NCI-H2029 (cell line): Measurements from ENCODE around the gene RAI1.

Experiments
- DNase-seq: peaks from one replicate; lab custom pipeline; 2025; lab: John Stamatoyannopoulos, UW

Gene RAI1

DNA sequence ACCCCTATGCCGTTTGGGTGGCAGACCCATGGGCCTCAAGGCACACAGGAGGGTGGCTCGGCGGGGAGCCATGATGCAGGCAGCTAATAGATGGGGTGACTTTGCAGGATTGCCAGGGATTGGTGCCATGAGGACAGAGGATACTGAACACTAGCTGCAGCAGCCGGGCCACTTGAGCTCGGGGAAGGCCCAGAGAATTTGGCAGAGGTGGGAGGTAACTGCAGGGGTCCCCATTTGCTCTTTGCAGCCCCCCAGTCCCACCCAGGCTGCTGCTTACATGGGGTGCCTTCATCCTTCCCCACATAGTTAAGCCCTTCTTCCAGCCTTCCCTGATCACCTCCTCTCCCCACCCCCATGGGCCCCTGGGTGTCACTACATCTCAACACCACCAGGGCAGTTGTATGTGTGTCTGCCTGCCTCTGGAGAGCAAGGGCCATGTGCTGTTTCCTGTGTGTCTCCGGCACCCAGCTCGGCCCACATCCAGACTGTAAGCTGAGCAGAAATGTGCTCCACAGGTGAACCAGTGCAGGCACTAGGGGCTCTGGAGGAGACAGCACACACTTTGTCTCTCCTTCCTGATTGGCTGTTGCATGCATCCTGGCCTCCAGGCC, 103.5 kb downstream of the RAI1 start:
- no peak for DNase-seq

DNA sequence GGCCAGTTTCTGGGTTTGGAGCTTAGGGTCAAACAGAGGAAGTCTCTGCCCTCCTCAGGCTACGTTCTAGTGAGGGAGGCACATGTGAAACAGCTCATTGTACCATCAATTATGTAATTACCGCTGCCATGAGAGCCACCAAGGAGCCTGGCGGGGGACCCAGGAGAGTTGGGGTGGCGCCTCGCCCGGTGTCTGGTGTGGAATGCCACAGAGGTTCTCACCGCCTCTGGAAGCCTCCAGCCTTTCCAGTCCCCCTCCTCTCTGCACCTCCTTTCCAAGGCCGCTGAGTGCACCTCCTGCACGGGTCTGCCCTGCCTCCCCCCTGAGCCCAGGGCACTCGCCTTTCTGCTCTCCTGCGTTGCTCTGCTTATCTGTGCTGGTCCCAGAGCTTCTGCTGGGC, 104.1 kb downstream of the RAI1 start:
- no peak for DNase-seq

DNA sequence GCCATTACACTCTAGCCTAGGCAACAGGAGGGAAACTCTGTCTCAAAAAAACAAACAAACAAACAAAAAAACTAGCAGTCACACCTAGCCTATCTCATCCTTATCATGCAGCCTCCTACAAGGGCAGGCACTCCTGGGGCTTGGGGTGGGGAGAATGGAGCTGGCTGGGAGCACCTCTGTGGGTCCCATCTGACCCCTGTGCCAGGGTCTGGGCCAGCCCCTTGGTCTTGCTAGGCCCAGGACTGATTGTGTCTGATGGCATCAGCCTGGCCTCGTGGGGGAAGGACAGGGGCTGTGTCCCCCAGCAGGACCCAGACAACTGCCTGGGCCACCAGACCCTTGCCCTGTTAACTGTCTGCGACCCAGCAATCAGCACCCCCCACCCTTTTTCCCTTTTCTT, 105.7 kb downstream of the RAI1 start:
- no peak for DNase-seq

DNA sequence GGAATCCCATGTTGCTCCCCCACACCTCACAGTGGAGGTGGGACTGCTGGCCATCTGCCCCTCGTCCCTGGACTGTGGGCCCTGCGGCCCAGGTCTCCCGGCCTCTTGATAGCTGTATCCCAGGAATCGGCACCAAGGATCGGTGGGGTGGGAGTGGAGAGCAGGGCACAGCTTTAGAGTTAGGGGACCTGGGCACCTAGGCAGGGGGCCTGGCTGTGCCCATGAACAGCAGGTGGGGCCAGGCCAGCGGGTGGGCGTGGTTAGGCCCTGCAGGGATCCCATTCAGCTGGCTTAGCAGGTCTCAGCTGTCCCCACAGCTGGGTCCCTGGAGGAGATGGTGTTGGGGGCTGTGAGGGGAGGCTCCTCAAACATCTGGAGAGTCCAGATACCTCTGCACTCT, 106.3 kb downstream of the RAI1 start:
- DNase-seq: no peak

DNA sequence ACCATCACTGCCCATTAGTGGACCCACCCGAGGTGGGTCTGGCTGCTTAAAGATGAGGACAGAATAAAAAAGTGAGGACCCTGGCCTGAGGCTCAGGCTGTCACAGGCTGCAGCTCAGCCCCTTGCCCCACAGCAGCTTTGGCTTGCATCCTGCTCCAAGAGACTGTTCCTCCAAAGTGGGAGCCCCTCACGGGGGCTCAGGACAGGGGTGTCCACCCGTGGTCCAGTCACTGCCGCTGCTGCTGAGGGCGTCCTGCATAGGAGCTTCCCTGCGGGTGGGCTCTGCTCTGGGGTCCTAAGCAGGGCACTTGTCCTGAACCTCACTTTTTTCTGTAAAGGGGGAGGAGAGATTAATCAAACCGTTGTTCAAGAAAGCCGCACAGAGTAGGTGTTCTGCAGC, 107.7 kb downstream of the RAI1 start:
- DNase-seq: no peak

DNA sequence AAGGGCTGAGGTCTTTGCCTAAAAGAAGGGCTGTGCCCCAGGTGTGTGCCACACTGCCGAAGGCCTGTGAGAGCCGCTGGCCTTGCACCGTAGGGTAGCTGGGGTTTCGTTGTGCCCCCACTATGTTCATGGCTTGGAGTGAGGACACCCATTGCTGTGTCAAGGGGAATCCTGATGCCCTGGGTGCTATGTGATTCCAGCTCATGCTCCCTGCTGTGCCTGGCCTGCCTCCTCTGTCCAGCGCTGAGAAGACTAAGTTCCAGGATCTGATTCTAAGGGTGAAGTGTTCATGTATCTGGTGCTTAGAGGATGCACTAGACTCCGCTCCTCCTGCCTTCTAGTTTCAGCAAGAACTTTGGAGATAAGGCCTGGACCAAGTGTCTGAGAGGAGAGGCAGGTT, 108.2 kb downstream of the RAI1 start:
- DNase-seq: no peak

DNA sequence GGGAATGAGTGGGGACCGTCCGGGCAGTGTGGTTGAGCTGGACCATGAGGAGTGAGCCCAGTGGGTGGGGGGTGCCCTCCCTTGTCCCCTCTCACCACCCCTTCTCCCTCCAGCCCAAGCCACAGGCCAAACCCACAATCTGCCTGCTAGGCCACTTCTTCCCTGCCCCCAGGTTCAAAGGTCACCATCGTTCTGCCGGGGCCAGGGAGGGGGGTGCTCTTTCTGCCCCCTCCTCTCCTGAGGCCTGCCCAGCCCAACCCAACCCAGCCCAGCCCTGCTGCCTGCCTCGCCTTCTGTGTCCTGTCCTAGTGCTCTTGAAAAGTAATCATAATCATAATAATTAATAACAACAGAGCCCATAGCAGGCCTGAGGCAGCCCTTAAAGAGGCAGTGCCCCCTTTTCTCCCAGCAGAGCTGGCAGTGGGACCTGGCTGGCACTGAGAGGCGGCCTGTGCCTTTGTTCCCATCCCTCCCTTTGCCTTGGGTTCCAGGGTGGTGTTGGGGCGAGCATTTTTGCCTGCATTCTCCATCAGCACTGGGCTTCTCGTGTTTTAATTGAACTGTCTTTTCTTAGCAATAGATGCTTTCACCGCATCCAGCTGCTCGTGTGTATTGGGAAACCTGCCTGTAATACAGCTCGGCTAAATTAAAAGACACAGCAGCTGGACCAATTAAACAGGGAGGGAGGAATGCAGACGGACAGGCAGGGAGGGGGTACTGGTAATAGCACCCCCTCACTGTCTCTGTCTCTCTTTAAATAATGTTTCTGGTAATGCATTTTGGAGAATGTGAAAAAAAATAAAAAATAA, 108.8 kb downstream of the RAI1 start:
- no peak for DNase-seq

DNA sequence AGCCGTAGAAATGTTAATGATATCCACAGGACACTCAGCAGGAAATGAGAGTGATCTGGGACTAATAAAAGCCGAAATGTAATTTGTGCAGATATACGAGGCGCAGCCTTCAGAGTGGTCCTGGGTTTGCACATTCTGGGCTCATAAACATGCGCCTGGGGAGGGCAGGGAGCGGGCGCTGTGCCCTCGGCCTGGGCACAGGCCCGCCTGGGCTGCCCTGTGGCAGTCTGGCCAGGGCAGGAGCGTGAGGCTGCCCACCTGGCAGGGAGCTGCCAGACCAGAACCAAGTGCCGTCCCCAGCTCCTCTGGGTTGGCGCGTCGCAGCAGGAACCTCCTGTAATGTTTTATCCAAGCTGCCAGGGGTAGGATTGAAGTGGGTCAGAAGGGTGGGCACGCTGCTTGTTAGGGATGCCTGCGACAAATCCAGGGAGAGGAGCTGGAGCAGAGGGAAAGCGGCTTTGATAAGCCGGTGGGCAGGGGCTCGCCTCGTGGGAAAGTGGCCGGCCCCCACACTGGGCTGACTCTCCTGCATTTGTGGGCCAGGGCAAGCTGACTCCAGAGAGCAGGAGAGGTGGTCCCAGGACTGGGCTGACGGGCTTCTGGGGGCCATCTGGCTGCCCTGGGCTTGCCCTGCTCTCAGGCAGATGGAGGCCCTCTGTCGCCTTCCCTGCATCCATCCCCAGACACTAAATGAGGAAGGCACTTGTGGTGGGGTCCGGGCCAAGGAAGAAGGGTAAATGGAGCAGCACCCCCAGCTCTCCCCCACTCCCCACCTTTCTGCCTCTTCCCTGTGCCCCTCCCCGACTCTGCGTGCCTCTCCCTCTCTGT, 109.6 kb downstream of the RAI1 start:
- no peak for DNase-seq

DNA sequence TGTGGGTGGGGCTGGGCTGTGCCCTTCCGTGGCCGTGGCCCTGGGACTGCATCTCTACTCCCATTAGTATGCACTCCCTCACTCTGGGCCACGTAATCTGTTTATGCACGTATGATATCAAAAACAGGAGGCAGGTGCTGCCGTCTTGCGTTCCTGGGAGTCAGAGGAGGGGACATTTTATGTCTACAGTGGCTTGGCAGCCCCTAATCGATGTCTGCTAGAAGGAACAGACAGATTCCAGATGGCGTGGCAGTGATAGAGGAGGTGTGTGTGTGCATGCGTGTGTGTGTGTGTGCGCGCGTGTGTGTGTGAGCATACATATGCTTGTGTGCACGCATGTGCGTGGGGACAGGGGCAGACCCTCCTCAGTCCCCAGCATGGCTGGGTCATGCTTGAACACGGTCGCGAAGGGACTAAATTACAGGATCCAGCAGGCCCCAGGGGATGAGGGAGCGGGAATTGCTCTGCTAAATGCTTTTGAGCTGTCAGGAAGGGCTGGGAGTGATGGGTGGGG, 110.8 kb downstream of the RAI1 start:
- DNase-seq: no peak

DNA sequence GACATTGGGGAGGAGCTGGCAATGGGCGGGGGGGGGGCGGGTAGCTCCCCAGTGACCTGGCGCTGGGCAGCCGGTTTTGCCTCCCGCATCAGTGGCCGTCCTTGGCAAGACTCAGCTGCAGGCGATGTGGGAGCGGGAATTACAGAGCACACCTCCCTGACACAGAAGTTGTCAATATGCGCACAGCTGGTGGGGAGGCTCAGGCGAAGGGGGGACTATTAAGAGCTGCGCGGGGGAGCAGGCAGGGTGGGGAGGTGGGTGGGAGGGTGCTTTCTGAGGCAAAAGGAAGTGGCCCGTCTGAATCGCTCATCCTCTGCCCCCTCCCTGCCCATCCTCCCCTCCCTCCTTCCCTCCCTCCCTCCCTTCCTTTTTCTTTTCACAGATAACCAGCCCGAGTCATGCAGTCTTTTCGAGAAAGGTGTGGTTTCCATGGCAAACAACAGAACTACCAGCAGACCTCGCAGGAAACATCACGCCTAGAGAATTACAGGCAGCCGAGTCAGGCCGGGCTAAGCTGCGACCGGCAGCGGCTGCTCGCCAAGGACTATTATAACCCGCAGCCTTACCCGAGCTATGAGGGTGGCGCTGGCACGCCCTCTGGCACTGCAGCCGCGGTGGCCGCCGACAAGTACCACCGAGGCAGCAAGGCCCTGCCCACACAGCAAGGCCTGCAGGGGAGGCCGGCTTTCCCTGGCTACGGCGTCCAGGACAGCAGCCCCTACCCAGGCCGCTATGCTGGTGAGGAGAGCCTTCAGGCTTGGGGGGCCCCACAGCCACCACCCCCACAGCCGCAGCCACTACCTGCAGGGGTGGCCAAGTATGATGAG, 111.5 kb downstream of the RAI1 start:
- DNase-seq: no peak

DNA sequence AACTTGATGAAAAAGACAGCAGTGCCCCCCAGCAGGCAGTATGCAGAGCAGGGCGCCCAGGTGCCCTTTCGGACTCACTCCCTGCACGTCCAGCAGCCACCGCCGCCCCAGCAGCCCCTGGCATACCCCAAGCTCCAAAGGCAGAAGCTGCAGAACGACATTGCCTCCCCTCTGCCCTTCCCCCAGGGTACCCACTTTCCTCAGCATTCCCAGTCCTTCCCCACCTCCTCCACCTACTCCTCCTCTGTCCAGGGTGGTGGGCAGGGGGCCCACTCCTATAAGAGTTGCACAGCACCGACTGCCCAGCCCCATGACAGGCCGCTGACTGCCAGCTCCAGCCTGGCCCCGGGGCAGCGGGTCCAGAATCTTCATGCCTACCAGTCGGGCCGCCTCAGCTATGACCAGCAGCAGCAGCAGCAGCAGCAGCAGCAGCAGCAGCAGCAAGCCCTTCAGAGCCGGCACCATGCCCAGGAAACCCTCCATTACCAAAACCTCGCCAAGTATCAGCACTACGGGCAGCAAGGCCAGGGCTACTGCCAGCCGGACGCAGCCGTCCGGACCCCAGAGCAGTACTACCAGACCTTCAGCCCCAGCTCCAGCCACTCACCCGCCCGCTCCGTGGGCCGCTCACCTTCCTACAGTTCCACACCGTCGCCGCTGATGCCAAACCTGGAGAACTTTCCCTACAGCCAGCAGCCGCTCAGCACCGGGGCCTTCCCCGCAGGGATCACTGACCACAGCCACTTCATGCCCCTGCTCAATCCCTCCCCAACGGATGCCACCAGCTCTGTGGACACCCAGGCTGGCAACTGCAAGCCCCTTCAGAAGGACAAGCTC, 112.3 kb downstream of the RAI1 start:
- no peak for DNase-seq

DNA sequence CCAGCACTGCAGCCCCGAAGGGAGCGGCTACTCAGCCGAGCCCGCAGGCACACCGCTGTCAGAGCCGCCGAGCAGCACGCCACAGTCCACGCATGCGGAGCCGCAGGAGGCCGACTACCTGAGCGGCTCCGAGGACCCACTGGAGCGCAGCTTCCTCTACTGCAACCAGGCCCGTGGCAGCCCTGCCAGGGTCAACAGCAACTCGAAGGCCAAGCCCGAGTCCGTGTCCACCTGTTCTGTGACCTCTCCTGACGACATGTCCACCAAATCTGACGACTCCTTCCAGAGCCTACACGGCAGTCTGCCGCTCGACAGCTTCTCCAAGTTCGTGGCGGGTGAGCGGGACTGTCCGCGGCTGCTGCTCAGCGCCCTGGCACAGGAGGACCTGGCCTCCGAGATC, 113.1 kb downstream of the RAI1 start:
- DNase-seq: no peak

DNA sequence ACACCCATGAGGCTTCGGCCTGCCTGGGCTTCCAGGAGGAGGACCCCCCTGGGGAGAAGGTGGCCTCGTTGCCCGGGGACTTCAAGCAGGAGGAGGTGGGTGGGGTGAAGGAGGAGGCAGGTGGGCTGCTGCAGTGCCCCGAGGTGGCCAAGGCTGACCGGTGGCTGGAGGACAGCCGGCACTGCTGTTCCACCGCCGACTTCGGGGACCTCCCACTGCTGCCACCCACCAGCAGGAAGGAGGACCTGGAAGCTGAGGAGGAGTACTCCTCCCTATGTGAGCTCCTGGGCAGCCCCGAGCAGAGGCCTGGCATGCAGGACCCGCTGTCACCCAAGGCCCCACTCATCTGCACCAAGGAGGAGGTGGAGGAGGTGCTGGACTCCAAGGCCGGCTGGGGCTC, 114.0 kb downstream of the RAI1 start:
- DNase-seq: no peak

DNA sequence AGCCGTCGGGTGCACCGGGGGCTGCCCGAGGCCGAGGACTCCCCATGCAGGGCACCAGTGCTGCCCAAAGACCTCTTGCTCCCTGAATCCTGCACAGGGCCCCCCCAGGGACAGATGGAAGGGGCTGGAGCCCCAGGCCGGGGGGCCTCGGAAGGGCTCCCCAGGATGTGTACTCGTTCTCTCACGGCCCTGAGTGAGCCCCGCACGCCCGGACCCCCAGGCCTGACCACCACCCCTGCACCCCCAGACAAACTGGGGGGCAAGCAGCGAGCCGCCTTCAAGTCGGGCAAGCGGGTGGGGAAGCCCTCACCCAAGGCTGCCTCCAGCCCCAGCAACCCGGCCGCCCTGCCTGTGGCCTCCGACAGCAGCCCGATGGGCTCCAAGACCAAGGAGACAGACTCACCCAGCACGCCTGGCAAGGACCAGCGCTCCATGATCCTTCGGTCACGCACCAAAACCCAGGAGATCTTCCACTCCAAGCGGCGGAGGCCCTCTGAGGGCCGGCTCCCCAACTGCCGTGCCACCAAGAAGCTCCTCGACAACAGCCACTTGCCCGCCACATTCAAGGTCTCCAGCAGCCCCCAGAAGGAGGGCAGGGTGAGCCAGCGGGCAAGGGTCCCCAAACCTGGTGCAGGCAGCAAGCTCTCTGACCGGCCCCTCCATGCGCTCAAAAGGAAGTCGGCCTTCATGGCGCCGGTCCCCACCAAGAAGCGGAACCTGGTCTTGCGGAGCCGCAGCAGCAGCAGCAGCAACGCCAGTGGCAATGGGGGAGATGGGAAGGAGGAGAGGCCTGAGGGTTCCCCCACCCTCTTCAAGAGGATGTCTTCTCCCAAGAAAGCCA, 114.9 kb downstream of the RAI1 start:
- no peak for DNase-seq

DNA sequence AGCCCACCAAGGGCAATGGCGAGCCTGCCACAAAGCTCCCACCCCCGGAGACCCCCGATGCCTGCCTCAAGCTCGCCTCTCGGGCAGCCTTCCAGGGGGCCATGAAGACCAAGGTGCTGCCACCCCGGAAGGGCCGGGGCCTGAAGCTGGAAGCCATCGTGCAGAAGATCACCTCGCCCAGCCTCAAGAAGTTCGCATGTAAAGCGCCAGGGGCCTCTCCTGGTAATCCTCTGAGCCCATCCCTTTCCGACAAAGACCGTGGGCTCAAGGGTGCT, 115.5 kb downstream of the RAI1 start:
- DNase-seq: no peak

DNA sequence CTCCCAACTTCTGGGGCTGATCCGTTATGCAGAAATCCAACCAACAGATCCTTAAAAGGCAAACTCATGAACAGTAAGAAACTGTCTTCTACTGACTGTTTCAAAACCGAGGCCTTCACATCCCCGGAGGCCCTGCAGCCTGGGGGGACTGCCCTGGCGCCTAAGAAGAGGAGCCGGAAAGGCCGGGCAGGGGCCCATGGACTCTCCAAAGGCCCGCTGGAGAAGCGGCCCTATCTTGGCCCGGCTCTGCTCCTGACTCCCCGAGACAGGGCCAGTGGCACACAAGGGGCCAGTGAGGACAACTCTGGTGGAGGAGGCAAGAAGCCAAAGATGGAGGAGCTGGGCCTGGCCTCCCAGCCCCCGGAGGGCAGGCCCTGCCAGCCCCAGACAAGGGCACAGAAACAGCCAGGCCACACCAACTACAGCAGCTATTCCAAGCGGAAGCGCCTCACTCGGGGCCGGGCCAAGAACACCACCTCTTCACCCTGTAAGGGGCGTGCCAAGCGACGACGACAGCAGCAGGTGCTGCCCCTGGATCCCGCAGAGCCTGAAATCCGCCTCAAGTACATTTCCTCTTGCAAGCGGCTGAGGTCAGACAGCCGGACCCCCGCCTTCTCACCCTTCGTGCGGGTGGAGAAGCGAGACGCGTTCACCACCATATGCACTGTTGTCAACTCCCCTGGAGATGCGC, 116.0 kb downstream of the RAI1 start:
- DNase-seq: no peak

DNA sequence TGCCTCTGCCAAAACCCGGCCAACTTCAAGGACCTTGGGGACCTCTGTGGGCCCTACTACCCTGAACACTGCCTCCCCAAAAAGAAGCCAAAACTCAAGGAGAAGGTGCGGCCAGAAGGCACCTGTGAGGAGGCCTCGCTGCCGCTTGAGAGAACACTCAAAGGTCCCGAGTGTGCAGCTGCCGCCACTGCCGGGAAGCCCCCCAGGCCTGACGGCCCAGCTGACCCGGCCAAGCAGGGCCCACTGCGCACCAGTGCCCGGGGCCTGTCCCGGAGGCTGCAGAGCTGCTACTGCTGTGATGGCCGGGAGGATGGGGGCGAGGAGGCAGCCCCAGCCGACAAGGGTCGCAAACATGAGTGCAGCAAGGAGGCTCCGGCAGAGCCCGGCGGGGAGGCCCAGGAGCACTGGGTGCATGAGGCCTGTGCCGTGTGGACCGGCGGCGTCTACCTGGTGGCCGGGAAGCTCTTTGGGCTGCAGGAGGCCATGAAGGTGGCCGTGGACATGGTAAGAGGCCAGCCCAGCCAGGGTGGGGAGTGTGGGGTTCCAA, 116.8 kb downstream of the RAI1 start:
- DNase-seq: no peak

DNA sequence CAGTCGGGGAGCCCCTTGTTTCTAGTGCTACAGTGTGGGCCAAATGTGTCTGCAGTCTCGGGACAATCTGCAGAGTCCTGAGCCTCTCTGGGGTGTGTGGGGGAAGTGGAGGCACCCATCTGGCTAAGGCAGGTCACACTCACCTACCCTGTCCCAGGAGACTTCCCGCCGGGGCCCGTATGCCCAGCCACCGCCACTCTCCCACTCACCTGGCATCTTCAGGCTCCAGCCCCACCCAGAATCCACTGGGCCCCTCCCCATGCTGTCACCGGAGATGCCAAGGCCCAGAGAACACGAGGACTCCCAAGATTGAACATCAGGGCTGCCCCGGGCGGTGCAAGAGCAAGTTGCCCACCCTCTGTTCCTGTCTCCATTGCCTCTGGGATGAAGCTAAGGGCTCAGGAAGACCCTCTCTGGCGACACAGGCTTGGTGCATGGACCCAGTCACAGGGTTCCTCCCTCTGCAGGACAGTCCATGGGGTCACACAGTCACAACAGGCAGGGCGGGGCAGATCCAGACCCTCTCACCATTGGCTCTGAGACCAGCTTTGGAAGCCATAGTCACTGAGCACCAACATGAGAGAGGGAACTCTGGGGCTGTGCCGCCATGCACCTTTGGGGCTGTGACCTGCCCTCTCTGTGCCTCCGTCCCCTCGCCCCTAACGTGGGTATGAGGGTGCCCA, 117.5 kb downstream of the RAI1 start:
- no peak for DNase-seq

DNA sequence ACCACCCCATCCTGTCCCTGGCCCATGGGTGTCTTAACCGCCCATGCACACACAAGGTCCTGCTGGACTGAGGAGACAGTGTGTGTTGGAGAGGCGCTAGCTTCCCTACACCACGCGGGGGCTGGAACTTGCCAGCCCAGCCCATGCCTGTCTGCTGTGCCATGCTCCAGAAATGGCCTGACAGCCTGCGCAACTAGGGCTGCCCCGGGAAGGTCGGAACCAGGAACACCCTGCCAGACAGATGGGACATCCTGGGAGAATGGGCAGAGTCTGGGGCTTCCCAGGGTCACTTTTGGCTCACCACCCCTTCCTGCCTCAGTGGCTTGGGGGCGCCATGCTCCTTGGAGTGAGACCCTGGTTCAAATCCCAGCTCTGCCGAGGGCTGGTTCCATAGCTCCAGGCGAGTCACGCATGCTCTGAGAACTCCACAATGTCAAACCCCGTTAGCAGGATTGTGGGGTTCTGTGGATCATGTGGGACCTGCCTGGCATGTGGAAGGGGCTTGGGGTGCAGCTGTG, 119.3 kb downstream of the RAI1 start:
- no peak for DNase-seq
